ENCODE measurements around the gene NPRL2. TPM values are rescaled to one million over a fixed set of nuclear protein-coding genes. Genes with fewer than 3 reads are reported as not detected.

NPRL2 gene
- total and polyA plus RNA-seq, 2 experiments from 2014 or later: 22.3 to 27.7 TPM

DNA sequence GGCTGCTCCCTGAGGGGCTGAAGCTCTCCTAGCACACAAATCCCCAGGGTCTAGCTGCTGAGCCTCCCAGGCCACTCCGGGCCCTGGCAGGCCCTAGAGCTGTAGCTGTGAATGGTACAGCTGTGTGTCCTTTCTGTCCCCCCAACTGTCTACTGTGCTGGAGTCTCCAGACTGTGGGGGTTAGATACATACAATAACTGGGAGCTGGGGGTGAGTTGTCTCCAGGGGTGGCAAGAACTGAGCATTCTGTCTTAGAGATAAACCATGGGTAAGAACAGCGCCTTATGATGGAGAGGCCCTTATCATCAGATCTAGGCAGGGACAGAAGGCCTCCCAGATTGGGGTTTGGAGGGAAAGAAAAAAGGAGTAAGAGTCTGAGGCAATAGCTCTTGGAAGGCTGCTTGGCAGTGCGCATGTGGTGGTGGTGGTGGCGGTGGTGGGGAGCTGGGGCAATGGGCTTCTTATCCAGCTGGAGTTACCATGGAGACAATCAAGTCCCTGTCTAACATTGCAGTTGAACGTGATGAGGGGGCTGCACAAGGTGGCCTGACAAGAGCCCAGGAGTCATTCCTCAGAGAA, 3.7 kb upstream of the NPRL2 start:
- Histone ChIP-seq H3K4me2 (no peak overlapping the region), H3K27me3 (ENCODE audit: insufficient read depth) (no peaks in the 10 kb centered on the region), H3K79me2 (replicated peaks; ENCODE audit: insufficient read depth) (peaks cover 21% of the 10 kb centered on the region), H3F3A (replicated peaks; ENCODE audit: low read depth) (no peaks in the 10 kb centered on the region), H3K4me3 (no peak overlapping the region), H3K4me1 (ENCODE audit: insufficient read depth) (peaks cover 13% of the 10 kb centered on the region; the same call in 1 of the 2 replicates), H2AFZ (no peak overlapping the region), H3K27ac (ENCODE audit: low read depth) (no peak overlapping the region), H4K20me1 (replicated peaks; ENCODE audit: insufficient read depth) (peaks cover 24% of the 10 kb centered on the region), H3K9me2 (ENCODE audit: insufficient read depth) (no peaks in the 10 kb centered on the region), H3K36me3 (ENCODE audit: insufficient read depth) (no peaks in the 10 kb centered on the region)
- ATAC-seq: no peak
- no peak overlapping the region for H3K27ac Mint-ChIP-seq
- peaks cover 29% of the 10 kb centered on the region for H3K4me1 Mint-ChIP-seq
- no peak for DNase-seq (ENCODE audit: low spot score)
- peaks cover 6% of the 10 kb centered on the region for H3K27me3 Mint-ChIP-seq (ENCODE audit: insufficient read depth, low read depth, poor library complexity)
- peaks cover 8% of the 10 kb centered on the region for H3K36me3 Mint-ChIP-seq (ENCODE audit: low read depth)
- TF ChIP-seq, protein P1, sequence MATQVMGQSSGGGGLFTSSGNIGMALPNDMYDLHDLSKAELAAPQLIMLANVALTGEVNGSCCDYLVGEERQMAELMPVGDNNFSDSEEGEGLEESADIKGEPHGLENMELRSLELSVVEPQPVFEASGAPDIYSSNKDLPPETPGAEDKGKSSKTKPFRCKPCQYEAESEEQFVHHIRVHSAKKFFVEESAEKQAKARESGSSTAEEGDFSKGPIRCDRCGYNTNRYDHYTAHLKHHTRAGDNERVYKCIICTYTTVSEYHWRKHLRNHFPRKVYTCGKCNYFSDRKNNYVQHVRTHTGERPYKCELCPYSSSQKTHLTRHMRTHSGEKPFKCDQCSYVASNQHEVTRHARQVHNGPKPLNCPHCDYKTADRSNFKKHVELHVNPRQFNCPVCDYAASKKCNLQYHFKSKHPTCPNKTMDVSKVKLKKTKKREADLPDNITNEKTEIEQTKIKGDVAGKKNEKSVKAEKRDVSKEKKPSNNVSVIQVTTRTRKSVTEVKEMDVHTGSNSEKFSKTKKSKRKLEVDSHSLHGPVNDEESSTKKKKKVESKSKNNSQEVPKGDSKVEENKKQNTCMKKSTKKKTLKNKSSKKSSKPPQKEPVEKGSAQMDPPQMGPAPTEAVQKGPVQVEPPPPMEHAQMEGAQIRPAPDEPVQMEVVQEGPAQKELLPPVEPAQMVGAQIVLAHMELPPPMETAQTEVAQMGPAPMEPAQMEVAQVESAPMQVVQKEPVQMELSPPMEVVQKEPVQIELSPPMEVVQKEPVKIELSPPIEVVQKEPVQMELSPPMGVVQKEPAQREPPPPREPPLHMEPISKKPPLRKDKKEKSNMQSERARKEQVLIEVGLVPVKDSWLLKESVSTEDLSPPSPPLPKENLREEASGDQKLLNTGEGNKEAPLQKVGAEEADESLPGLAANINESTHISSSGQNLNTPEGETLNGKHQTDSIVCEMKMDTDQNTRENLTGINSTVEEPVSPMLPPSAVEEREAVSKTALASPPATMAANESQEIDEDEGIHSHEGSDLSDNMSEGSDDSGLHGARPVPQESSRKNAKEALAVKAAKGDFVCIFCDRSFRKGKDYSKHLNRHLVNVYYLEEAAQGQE (IDR thresholded peaks at IDR 0.05; ENCODE audit: unreplicated experiment): no peak
- TF ChIP-seq, protein P2, sequence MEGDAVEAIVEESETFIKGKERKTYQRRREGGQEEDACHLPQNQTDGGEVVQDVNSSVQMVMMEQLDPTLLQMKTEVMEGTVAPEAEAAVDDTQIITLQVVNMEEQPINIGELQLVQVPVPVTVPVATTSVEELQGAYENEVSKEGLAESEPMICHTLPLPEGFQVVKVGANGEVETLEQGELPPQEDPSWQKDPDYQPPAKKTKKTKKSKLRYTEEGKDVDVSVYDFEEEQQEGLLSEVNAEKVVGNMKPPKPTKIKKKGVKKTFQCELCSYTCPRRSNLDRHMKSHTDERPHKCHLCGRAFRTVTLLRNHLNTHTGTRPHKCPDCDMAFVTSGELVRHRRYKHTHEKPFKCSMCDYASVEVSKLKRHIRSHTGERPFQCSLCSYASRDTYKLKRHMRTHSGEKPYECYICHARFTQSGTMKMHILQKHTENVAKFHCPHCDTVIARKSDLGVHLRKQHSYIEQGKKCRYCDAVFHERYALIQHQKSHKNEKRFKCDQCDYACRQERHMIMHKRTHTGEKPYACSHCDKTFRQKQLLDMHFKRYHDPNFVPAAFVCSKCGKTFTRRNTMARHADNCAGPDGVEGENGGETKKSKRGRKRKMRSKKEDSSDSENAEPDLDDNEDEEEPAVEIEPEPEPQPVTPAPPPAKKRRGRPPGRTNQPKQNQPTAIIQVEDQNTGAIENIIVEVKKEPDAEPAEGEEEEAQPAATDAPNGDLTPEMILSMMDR (conservative IDR thresholded peaks at IDR 0.05; ENCODE audit: low read depth in 2 of 2): no peak
- TF ChIP-seq, protein P3, sequence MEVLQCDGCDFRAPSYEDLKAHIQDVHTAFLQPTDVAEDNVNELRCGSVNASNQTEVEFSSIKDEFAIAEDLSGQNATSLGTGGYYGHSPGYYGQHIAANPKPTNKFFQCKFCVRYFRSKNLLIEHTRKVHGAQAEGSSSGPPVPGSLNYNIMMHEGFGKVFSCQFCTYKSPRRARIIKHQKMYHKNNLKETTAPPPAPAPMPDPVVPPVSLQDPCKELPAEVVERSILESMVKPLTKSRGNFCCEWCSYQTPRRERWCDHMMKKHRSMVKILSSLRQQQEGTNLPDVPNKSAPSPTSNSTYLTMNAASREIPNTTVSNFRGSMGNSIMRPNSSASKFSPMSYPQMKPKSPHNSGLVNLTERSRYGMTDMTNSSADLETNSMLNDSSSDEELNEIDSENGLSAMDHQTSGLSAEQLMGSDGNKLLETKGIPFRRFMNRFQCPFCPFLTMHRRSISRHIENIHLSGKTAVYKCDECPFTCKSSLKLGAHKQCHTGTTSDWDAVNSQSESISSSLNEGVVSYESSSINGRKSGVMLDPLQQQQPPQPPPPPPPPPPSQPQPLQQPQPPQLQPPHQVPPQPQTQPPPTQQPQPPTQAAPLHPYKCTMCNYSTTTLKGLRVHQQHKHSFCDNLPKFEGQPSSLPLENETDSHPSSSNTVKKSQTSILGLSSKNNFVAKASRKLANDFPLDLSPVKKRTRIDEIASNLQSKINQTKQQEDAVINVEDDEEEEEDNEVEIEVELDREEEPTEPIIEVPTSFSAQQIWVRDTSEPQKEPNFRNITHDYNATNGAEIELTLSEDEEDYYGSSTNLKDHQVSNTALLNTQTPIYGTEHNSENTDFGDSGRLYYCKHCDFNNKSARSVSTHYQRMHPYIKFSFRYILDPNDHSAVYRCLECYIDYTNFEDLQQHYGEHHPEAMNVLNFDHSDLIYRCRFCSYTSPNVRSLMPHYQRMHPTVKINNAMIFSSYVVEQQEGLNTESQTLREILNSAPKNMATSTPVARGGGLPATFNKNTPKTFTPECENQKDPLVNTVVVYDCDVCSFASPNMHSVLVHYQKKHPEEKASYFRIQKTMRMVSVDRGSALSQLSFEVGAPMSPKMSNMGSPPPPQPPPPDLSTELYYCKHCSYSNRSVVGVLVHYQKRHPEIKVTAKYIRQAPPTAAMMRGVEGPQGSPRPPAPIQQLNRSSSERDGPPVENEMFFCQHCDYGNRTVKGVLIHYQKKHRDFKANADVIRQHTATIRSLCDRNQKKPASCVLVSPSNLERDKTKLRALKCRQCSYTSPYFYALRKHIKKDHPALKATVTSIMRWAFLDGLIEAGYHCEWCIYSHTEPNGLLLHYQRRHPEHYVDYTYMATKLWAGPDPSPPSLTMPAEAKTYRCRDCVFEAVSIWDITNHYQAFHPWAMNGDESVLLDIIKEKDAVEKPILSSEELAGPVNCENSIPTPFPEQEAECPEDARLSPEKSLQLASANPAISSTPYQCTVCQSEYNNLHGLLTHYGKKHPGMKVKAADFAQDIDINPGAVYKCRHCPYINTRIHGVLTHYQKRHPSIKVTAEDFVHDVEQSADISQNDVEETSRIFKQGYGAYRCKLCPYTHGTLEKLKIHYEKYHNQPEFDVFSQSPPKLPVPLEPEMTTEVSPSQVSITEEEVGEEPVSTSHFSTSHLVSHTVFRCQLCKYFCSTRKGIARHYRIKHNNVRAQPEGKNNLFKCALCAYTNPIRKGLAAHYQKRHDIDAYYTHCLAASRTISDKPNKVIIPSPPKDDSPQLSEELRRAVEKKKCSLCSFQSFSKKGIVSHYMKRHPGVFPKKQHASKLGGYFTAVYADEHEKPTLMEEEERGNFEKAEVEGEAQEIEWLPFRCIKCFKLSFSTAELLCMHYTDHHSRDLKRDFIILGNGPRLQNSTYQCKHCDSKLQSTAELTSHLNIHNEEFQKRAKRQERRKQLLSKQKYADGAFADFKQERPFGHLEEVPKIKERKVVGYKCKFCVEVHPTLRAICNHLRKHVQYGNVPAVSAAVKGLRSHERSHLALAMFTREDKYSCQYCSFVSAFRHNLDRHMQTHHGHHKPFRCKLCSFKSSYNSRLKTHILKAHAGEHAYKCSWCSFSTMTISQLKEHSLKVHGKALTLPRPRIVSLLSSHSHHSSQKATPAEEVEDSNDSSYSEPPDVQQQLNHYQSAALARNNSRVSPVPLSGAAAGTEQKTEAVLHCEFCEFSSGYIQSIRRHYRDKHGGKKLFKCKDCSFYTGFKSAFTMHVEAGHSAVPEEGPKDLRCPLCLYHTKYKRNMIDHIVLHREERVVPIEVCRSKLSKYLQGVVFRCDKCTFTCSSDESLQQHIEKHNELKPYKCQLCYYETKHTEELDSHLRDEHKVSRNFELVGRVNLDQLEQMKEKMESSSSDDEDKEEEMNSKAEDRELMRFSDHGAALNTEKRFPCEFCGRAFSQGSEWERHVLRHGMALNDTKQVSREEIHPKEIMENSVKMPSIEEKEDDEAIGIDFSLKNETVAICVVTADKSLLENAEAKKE (CRISPR knock-in tag; IDR thresholded peaks at IDR 0.05): no peak
- TF ChIP-seq ETS1 (IDR thresholded peaks at IDR 0.05) (no peak), CREB1 (CRISPR knock-in tag; IDR thresholded peaks at IDR 0.05; ENCODE audit: low read depth) (no peak), JUNB (IDR thresholded peaks at IDR 0.05; ENCODE audit: unreplicated experiment) (no peak), EZH2 (IDR thresholded peaks at IDR 0.05; ENCODE audit: low read depth, unreplicated experiment) (no peak), POLR2AphosphoS5 (IDR thresholded peaks at IDR 0.05; ENCODE audit: low read depth) (no peak), NANOG (IDR thresholded peaks at IDR 0.05; ENCODE audit: borderline replicate concordance) (no peak), EZH2phosphoT487 (IDR thresholded peaks at IDR 0.05; ENCODE audit: unreplicated experiment) (no peak), STAT1 (IDR thresholded peaks at IDR 0.05; ENCODE audit: unreplicated experiment) (no peak), ZNF114 (CRISPR knock-in tag; IDR thresholded peaks at IDR 0.05) (no peak)
- H3K4me3 Mint-ChIP-seq: no peak overlapping the region
- H3K9me3 Mint-ChIP-seq: no peaks in the 10 kb centered on the region
